ENCODE results near the gene AGTRAP. TPM values are rescaled to one million over a fixed set of nuclear protein-coding genes. Genes with fewer than 3 reads are reported as not detected.

The AGTRAP gene
- total RNA-seq, 1 donor from 2014 or later = 76.7 TPM

DNA sequence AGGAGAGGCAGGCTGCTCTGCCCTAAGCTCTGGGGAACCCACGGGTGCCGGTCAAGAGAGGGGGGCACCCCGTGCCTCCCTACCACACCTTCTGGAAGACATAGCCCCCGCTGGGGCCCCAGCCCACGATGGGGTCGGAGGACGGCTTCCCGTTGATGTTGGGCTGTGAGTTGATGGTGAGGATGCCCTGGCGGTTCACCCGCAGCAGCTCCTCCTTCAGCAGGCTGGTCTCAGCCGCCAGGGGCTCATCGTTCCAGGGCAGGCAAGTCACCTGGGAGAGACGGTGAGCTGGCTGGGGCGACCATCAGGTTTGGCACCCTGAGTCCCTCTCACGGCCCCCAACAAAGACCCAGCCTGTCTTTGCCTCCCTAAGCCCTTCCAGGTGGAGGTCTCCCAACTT lies 57.9 kb downstream of the AGTRAP start:
- no peaks in the 10 kb centered on the region for H3K27me3 ChIP-seq (ENCODE audit: control insufficient read depth, insufficient read depth, low read length)
- peaks cover 2% of the 10 kb centered on the region for H3K36me3 ChIP-seq (ENCODE audit: control insufficient read depth, insufficient read depth, low read length)
- no peak for DNase-seq (ENCODE audit: low read depth)
- H3K4me3 ChIP-seq (ENCODE audit: low read depth, low read length) = no peak overlapping the region
- TF ChIP-seq, protein P1, sequence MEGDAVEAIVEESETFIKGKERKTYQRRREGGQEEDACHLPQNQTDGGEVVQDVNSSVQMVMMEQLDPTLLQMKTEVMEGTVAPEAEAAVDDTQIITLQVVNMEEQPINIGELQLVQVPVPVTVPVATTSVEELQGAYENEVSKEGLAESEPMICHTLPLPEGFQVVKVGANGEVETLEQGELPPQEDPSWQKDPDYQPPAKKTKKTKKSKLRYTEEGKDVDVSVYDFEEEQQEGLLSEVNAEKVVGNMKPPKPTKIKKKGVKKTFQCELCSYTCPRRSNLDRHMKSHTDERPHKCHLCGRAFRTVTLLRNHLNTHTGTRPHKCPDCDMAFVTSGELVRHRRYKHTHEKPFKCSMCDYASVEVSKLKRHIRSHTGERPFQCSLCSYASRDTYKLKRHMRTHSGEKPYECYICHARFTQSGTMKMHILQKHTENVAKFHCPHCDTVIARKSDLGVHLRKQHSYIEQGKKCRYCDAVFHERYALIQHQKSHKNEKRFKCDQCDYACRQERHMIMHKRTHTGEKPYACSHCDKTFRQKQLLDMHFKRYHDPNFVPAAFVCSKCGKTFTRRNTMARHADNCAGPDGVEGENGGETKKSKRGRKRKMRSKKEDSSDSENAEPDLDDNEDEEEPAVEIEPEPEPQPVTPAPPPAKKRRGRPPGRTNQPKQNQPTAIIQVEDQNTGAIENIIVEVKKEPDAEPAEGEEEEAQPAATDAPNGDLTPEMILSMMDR (IDR thresholded peaks at IDR 0.05; ENCODE audit: insufficient read depth, low read length, poor library complexity, severe bottlenecking) = no peak

DNA sequence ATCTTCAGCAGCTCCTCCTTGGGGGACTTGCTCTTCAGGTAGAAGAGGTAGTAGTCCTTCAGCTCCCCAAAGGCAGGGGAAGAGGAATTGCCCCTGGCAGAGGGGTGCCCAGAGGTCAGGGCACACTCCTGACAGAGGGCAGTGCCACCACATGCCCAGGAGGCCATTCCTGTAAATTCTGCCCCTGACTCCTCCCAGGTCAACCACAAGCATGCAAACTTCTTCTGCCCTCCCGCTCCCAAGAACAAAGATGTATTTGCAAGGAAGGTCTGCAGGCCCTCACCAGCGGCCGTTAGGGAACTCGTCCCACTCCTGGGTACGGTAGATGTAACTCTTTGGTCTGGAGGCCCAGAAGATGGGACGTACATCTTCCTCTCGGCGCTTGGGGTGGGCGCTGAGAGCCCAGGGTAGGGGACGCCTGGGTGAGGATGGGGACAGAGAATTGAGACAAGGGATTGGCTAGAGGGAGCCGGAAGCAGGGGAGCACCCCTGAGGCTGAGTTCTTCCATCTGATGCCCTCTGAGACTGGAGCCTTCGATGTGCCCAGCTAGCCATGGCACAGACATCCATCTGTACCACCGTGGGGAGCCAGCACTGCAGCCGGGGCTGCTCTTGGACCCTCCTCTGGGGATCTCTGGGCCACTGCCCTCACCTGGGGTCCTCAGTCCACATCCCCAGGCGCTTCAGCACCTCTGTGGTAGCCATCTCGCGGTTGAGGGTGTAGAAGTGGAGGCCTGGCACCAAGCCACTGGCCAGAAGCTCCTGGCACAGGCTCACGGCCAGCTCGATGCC lies 58.7 kb downstream of the AGTRAP start:
- TF ChIP-seq, protein P1 (IDR thresholded peaks at IDR 0.05; ENCODE audit: insufficient read depth, low read length, poor library complexity, severe bottlenecking) = no peak
- Histone ChIP-seq H3K4me3 (ENCODE audit: low read depth, low read length) (no peak overlapping the region), H3K27me3 (ENCODE audit: control insufficient read depth, insufficient read depth, low read length) (no peaks in the 10 kb centered on the region), H3K36me3 (ENCODE audit: control insufficient read depth, insufficient read depth, low read length) (peaks cover 2% of the 10 kb centered on the region)
- DNase-seq (ENCODE audit: low read depth) = no peak

DNA sequence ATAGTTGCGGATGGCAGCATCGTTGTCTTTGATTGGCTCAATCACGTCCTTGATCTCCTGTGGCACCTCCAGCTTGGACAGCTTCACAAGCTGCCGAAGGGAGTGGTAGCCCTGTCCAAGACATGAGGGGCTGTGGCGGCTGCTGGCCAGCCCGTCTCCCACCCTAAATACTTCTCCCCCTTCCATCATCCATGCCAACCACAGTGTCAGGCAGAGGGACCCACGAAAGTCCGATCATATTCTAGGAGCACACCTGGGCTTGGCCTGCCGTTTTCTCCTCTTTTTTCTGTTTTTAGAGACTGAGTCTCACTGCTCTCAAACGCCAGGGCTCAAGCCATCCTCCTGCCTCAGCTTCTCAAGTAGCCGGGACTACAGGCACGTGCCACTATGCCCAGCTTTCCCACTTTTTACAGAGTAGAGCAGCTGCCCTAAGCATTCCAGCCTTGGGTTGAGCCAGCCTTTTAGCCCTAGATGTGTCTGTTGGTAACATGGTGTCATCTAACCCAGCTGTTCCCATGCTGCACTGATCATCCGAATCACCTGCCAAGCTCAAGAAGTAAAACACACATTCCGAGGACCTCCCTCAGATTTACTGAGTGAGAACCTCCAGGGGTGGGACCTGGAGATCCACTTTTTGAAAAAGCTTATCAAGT lies 59.4 kb downstream of the AGTRAP start:
- no peak for DNase-seq (ENCODE audit: low read depth)
- Histone ChIP-seq H3K27me3 (ENCODE audit: control insufficient read depth, insufficient read depth, low read length) (no peaks in the 10 kb centered on the region), H3K36me3 (ENCODE audit: control insufficient read depth, insufficient read depth, low read length) (peaks cover 2% of the 10 kb centered on the region), H3K4me3 (ENCODE audit: low read depth, low read length) (no peak overlapping the region)
- TF ChIP-seq, protein P1 (IDR thresholded peaks at IDR 0.05; ENCODE audit: insufficient read depth, low read length, poor library complexity, severe bottlenecking) = no peak

DNA sequence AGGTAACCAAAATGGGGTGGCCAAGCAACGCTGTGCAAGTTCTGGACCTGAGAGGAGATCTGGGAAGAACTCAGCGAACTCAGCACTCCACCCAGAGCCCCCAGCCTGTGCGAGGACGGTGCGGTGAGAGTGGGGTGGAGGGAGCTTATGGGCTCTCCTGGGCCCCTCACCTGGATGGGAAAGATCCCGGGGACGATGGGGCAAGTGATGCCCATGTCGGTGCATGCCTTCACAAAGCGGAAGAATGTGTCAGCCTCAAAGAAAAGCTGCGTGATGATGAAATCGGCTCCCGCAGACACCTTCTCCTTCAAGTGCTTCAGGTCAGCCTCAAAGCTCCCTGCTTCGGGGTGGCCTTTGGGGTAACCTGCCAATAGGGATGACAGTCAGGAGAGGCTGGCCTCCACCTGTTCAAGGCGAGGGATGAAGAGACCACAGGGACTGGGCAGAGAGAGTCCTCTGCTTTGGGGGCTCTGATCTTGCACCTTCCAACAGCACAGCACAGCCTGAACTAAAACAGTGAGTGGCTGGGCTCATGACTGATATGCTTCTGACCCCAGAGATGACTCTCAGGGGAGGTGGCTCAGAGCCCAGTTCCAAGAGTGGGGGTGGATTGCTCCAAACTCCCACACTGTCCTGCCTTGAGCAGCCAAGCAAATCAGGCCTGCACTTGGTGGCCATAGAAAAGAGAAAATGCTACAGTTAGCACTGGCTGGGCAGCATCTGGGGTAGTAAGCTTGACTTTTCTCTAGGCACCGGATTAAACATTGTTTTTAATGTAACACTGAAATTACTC lies 60.3 kb downstream of the AGTRAP start:
- no peaks in the 10 kb centered on the region for H3K27me3 ChIP-seq (ENCODE audit: control insufficient read depth, insufficient read depth, low read length)
- TF ChIP-seq, protein P1 (IDR thresholded peaks at IDR 0.05; ENCODE audit: insufficient read depth, low read length, poor library complexity, severe bottlenecking) = no peak

DNA sequence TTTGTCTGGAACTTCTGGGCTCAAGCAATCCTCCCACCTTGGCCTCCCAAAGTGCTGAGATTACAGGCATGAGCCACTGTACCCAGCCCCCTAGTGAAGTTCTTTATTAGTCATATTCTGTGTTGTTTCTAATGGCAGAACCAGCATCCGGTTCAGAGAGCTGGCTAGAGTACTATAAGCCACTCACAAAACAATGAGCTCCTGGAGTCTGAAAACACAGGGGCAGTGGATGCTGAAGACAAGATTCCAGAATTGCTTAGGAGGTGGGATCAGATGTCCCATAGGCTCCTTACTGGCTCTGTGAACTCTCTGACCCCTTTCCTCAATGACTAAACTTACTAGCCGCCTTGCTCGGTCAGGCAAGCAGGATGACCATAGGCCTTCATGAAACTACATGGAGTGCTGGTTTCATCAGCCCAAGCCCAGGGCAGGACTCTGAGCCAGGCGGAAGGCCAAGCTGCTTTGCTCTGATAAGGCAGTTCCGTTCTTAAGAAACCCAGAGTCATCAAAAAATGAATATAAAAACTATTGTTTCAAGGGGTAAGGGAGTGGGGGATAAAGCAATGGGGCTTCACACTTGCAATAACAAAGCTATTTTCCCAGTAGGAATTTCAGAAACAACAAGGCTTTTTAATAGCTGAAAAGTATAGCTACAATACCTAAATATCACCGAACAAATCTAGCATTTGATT lies 61.7 kb downstream of the AGTRAP start:
- TF ChIP-seq, protein P1 (IDR thresholded peaks at IDR 0.05; ENCODE audit: insufficient read depth, low read length, poor library complexity, severe bottlenecking) = no peak
- DNase-seq (ENCODE audit: low read depth) = peak; percentile 65
- H3K27me3 ChIP-seq (ENCODE audit: control insufficient read depth, insufficient read depth, low read length) = no peaks in the 10 kb centered on the region
- no peak overlapping the region for H3K4me3 ChIP-seq (ENCODE audit: low read depth, low read length)
- H3K36me3 ChIP-seq (ENCODE audit: control insufficient read depth, insufficient read depth, low read length) = peaks cover 3% of the 10 kb centered on the region

More for the DNA sequence above, 60.3 kb downstream of the AGTRAP start:
- Histone ChIP-seq H3K36me3 (ENCODE audit: control insufficient read depth, insufficient read depth, low read length) (peaks cover 3% of the 10 kb centered on the region), H3K4me3 (ENCODE audit: low read depth, low read length) (no peak overlapping the region)
- no peak for DNase-seq (ENCODE audit: low read depth)
